OCI-LY3 (cell line): Measurements from ENCODE around the gene PTCD2.

ENCODE experiments used
- EZH2phosphoT487 ChIP-seq: fragments of 200-600 bp; shearing (Covaris generic); IDR thresholded peaks from 2 replicates; pipeline ENCODE4 v1.6.1; 2018; ENCODE audit warnings: antibody characterized with exemption, mixed run types, low read depth
- TF ChIP-seq, protein P1 (sequence below): fragments of 200-600, 300-600 bp; sonication (generic); IDR thresholded peaks from 2 replicates; pipeline ENCODE4 v1.5.1; 2014; ENCODE audit warnings: antibody characterized with exemption, low read length, low read depth

GRCh38 chr5:72313141-72313540, 7.0 kb upstream of the PTCD2 start:
- TF ChIP-seq, protein P1, sequence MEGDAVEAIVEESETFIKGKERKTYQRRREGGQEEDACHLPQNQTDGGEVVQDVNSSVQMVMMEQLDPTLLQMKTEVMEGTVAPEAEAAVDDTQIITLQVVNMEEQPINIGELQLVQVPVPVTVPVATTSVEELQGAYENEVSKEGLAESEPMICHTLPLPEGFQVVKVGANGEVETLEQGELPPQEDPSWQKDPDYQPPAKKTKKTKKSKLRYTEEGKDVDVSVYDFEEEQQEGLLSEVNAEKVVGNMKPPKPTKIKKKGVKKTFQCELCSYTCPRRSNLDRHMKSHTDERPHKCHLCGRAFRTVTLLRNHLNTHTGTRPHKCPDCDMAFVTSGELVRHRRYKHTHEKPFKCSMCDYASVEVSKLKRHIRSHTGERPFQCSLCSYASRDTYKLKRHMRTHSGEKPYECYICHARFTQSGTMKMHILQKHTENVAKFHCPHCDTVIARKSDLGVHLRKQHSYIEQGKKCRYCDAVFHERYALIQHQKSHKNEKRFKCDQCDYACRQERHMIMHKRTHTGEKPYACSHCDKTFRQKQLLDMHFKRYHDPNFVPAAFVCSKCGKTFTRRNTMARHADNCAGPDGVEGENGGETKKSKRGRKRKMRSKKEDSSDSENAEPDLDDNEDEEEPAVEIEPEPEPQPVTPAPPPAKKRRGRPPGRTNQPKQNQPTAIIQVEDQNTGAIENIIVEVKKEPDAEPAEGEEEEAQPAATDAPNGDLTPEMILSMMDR = no peak
- TF ChIP-seq EZH2phosphoT487 = no peak
